Stimulated activated CD4-positive, alpha-beta T cell treated with anti-CD3 and anti-CD28 coated beads, Interleukin-4, amount 100 ng/mL, for 24 hours (primary cell): ENCODE data around the gene KLHL29.

Experiments used
- DNase-seq: peaks from one replicate; pipeline ENCODE4 v3.0.0-alpha.2; 2020

KLHL29 gene

DNA sequence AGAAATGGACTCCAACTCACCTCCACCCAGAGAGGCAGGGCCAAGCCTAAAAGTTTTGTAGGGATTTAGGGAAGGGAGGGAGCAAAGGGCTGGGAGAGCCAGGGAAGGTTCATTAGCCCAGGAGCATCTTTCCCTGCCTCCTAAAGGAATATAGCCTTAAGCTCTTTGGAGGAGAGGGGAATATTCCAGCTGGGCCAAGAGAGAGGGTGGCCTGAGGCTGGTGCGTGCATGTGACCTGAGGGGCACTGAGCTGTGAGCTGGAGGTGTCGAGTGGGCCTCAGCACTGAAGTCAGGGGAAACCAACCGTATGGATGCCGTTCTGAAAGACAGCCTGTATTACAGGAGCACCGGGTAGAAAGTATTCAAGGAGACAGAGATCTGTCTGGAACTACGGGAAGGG, 112.6 kb downstream of the KLHL29 start:
- no peak for DNase-seq

DNA sequence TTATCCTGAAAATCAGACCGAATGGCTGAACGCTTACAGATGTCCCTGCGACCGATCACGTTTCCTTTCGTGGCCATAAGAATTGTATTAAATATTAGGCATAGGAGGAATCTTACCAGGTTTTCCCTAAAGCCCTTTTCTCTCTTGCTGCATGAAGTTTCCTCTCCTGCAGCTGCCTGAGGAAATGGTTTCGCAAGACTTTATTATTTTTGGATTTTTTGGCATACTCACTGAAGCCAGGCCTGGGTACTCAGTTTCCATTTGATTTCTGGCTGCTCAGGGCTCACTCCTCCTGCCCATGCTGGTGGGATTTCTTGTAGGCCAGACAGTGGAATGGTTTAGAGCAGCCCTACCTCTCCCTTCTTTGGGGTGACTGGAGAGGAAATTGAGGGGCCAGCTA, 114.0 kb downstream of the KLHL29 start:
- DNase-seq = no peak

DNA sequence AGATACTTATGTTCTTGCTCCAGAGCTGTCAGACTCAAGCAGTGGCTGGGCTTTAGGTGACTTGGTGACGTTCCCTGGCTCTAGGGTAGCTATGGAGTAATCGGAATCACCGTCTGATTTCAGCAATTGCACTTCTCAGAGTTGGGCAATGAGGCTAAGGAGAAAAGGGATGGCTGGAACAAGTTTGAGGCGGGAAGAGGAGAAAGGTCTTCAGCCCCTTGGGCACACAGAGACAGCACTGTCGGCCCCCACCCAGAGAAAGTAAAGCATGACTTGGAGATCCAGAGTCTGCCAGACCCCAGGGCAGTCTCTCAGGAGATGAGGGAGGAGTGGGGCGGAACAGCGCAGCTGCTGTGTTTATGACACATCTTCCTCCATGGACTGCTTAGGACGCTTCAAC, 114.5 kb downstream of the KLHL29 start:
- DNase-seq = no peak

DNA sequence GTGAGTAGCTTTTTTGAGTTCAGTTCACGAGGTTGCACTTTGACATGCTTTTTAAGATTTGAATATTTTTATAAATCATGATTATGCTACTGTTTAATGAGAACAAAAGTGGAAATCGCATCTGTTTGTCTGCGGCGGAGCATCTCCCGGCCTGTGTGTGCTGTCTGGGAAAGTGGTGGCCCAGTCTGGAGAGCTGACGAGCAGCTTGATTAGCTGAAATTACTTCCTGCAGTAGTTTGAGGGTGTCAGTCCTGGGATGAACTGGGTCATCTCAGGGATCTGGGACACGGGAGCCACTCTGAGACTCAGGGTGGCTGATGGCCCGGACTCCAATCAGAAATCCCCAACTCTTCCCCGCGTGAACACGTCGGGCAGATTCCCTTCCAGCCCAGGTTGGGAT, 115.9 kb downstream of the KLHL29 start:
- DNase-seq = no peak

DNA sequence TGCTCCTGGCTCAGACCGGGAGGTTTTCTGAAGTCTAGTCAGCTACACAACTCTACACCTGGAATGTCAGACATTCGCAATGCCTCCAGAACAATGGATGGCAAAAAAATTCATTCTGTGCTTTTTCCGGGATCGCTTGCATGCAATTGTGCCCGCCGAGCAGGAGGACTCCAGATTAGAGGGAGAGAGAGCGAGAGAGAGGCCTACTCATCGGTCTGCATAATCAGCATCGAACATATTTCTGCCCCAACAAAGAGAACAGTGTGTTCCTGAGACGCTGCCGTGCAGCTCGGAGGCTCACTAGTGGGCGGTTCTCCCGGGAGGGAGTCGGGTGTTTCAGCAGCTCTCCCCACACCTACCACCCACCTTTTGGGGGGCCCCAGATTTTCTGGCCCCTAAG, 117.1 kb downstream of the KLHL29 start:
- no peak for DNase-seq

DNA sequence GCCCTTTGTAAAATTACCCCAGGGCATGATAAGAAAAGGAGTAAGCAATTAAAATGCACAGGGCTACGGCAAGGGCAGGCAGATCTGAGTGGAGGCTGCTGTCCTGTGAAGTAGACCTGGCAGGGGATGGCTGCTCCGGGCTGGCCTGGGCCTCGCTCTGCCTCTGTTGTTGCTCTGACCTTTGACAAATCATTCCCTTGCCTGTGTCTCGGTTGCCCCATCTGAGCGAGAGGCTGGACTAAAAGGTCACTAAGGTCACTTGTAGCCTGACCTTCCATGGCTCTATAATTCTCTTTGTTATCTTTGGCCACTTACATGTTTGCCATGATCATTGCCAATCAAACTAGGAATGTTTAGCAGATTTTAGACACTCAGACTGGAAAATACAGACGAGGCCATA, 118.1 kb downstream of the KLHL29 start:
- DNase-seq = no peak

DNA sequence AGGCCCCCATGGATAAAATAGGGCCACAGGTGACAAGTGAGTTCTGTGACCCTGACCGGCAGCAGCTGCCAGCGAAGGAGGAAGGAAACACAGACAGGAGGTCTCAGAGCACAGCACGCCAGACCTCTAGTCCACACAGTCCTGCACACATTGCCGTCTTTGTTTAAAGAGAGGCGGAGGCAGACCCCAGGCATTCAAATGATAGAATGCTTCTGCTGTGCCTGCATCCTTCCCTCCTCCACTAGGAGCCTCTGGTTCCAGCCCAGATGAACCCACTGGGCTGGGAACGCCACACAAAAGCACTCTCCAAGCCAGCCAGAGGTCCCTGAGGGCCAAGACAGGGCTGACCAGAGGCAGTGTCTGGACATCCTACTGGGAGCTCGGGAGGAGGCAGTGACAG, 118.7 kb downstream of the KLHL29 start:
- DNase-seq = no peak

DNA sequence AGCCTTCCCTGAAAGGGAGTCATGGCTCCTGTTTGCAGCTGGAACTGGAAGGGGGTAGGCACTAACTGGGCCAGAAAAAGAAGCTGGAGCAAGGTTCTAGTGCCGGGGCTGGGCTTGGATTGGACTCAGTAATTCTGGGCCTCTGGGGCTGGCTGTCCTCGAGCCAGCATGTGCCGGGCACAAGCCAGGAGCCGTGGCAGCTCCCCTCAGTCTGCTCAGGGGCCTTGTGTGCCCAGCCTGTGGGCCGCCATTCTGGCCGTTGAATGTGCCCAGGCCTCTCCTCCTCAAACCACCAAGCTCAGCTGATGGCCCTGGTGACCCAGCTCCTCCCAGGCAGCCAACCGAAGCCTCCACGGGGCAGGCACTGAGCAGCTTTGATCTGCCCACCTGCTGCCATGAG, 119.6 kb downstream of the KLHL29 start:
- DNase-seq = no peak

DNA sequence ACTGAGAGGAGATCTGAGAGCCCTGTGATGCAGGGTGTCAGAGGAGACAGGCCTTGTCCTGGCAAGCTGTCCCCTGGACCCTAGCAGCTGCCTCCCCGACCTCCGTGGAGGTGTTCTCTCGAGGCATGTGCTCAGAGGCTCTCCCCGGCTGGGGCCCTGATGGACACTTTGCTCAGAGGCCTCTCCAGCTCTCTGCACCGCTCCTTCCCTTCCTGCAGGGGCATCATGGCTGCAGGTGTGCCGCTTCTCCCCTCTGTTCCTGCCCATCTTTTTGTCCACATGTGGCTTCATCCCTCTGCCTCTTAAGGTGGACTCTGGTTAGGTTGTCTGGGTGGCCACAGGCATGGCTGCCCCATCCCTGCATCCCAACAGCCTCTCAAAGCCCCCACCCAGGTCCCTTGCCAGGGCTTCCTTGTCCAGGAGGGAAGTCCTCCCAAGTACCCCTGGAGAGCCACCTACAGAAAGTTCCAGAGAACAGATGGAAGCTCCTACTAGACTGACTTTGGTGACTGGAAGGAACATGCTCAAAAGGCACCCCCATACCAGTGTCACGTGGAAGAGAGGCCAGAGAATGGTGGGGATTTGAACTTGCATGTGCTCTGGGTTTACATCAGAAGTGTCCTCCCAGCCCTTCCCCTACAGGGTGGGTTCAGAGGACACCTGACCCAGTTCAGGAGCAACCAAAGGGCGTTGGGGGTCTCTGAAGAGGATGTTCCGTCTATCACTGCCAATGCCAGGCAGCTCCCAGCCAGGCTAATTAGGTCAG, 120.4 kb downstream of the KLHL29 start:
- DNase-seq = no peak

DNA sequence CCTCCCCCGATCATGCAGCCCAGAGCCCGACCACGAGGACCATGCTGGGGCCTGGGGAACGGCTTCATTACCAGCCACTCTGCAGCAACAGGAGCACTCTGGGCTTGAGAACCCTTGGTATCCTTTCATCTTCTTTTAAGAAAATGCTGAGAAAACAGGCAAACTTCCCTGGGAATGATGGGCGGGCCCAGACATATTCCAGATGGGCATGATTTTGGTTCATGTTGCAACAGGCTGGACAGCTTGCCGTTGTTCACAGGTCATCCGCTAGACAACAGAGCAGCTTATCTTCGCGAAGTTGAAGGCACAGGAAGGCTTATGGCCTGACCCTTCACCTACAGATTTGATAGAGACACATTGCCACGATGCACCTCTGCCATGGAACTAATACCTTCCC, 121.0 kb downstream of the KLHL29 start:
- no peak for DNase-seq

DNA sequence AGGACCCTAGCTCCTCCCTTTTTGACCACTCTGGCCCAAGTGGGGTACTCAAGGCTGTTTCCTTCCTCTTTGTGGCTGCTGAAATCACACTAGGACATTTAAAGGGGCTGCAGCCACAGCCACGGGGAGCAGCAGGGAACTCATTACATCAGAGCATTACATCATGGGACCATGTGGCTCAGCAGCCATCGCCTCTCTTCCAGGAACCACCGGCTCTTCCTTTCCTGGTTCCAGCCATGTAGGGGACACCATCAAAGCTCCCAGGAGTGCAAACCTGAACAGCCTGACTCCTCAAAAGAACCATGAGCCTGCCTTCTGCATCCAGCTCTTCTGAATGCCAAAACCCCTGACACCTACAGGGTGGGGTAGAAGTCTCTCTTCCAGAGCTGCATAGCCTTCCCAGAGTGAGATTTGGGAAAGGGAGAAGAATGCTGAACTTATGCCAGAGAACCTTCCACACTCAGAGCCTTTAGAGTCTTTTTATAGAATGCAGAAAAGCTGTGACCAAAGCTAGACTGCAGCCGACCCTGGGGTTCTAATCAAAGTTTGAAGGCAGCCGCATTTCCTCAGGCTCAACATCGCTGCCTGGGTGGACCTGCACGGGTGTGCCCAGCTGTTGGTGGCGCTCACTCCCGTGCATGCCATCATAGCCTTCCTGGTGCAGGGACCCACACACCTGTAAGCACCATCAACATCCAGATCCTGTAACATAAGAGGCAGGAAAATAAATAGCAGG, 121.7 kb downstream of the KLHL29 start:
- DNase-seq = no peak

DNA sequence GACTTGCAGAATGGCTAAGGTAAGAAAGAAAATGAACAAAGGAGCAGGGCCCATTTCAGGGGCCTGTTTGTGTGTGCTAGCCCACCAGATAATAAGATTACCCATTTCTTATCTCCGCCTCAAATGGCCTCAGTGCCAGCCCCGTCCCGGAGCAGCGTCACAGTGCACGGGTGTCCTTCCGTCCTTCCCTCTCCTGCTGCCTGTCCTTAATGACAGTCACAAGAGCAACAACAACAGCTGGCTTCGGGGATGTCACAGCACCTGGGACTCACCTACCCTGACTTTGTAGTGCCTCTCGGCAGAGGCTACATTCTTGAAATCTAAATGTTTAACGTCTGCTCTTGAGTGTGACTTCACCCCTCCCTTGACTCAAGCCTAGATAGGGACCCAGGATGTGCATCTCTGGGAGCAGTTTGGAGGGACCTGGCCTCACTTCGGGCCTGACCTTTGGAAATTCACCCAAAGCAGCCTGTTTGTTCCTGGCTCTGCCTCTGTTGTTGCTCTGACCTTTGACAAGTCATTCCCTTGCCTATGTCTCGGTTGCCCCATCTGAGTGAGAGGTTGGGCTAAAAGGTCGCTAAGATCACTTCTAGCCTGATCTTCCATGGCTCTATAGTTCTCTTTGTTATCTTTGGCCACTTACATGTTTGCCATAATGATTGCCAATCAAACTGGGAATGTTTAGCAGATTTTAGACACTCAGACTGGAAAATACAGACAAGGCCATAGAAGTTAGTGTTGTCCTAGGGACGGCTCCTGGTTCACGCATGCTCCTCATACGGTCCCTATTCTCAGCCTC, 122.5 kb downstream of the KLHL29 start:
- no peak for DNase-seq

DNA sequence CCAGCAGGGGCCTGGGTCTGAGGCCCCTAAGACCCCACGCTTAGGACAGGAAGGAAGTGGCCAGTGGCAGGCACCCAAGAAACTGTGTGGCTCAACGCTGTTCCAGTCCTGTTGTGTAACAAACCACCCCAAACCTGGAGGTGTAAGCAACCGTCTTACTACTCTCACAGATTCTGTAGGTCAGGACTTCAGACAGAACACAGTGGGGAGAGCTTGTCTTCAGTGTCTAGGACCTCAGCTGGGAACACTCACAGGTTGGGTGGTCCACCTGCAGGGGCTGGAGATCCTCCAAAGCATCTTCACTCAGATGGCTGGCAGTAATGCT, 123.0 kb downstream of the KLHL29 start:
- no peak for DNase-seq

DNA sequence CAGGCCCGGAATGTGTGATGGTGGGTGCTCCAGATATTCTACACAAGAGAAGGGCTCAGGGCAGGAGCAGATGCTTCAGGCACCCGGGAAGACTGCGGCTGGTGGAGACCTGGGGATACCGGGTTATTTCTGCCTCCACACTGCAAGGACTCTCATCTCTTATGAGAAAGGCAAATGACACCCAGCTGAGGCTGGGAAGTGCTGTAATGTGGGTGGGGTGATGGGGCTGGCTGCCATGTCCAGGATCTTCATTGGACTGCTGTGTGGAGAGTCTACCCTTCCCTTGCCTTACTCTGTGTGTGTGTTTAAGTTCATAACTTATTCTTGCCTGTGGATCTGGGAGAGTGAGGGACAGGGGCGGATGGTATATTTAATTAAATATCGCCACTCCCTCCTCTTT, 124.1 kb downstream of the KLHL29 start:
- no peak for DNase-seq

DNA sequence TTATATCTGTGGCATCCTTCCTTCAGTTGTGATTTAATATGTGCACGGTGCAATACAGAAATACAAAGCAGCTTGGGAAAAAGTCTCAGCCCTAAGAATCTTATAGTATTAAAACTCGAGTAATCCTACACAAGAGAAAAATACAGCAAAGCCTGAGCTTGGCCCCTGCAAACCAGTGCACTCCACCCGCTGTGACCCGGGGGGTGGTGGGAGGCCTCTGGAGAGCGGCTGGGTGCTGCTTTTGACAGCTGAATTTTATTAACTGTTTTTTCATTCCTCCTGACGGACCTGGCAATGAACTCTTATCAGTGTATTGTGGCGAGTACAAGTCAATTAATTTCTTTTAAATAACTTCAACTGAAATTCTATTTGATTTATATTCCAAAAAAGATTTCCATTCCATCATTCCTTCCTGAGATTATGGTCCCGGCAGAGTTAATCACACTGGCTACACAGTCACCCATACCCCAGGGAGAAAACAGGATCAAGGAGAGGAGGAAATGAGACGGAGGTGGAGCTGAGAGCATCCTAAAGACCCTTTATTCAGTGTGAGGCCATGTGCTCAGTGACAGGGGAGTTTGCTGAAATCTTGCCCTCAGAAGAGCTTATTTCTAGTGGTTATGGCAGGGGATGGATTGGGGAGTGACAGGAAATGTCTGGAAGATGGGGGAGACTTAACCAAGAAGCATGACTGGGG, 124.8 kb downstream of the KLHL29 start:
- DNase-seq = no peak

DNA sequence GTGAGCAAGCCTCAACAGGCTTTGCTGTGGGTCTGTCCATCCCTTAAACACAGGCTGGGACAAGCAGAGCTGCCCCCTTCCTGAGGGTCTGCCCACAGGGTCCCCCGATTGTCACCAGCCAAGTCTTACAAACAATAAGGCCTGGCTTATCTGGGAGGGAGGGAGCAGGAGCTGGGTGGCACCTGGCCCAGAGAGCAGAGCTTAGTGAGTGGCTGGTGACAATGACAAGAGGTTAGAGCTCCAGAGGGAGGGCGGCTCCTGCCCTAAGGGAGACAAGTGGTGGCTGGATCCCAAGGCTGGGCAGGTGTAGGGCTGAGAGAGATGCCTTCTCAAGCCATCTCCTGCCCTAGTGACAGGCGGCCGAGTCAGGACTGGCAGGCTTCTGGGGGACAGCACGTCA, 125.5 kb downstream of the KLHL29 start:
- DNase-seq = no peak

DNA sequence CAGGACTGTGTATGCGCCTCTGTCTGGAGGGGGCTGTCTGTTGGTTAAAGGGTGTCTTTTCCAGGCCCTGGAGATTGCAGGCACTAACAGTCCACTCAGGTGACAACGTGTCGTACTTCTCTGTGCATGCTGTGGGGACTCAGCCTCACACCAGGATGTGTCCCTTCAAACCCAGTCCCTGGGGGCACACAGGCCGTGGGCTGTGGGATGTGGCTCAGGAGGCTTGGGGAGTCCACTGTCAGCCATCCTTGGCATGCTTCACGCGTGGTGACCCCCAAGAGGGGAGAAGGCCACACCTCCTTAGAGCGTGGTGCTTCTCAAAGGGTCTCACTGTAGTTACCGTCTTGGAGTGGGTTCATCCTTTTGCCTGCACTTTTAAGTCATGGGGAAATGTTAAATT, 127.8 kb downstream of the KLHL29 start:
- DNase-seq = no peak

DNA sequence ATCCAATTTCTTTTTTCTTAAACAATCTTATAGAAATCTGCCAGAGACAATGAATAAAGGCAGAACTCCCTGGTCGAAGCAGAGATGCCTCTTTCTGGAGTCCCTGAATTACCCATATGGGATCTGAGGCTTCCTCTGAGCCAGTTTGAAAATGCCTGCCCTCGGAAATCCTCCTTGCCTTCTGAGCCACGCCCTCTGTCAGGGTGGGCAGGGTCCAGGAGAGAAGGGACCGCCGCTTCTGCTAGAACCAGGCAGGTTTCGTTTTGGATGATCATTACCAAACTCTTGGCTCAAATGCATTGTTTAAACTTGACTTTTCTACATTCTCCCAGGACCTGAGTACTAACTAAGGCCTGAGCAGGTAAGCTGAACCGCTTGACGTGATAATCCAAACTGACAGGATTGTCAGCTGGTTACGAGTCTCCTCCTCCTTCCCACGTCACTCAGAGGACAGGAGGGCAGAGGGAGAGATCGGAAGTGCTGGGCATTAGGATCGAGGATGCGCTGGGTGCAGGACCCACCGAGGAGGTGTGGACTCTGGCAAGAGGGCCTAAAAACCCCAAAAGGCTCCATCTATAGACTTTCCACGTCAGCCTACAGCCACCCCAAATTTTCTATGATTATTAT, 128.4 kb downstream of the KLHL29 start:
- DNase-seq = no peak

DNA sequence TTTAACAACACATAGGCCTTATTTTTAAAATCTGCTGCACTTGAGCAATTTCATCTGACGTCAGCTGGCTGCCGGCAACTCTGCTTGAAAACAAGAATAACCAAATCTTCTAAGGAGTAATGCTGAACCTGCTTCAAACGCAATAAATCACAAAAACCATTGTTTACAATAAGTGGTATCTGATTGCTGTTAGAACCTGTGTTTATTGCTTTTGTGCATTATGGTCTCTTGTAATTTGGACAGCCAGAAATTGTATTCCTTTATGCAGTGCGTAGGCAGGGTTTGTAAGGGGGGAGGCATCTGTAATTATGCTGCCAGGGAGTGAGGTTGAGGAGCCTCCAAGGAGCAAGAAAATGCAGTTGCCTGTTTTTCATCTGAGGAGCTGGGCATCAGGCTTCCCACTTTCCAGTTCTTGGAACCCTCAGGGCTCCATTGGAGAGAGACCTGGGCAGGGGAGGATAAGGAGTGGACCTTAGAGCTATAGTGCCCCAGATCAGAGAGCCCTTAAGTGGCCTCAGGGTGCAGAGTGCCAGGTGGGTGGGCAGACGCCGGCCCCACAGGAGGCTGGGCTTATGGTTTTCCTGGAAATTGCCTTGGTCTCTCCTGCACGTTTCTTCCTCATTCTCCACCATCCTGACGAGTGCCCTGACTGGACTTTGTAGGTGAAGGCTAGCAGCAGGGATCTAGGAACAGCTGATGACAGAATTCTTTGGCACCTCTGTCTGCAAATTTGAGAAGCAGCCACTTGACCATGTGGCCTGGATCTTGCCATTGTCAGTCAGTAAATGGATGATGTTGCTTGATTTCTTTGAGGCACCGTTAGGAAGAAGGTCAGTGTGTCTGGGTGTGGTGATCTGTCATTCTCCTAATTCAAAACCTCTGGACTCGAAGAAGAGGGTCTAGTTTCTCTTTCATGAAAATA, 129.2 kb downstream of the KLHL29 start:
- DNase-seq = no peak

DNA sequence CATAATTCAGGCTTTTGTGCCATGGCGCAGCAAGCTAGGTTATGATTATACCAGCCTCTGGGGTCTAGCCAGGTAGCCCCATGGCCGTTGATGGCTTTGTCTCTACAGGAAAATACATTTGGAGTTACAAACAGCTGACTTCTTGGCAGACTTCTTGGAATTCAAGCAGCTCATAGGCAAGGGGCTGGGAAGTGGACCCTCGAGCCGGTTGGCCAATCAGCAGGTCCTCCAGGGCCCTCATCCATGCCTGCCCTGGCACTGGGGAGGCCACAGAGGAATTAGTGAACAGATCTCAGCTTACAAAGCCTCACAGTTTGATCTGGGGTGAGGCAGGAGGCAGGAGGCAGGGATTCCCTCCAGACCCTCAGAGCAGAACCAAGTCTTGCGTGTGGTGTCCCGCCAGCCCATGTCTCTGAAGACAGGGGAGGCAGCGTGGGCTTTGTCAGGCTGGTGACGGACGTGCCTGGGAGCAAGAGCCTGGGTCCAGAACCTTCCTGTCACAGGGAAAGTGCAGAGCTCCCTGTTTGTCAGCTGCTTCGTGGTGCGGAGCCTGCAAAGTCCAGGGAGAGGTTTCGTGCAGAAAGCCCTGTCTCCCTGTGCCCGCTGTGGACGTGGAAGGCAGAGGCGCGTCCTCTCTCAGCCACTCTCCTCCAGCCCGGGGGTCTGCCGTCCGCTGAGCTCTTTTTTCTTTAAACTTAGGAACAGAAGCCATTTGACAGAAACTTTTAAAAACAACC, 131.7 kb downstream of the KLHL29 start:
- DNase-seq = no peak
